Measurements from ENCODE around the gene FBXO15.

The FBXO15 gene

GRCh38 chr18:74123200-74123599, 24.4 kb downstream of the FBXO15 start:
- Histone ChIP-seq H3K4me3 (ENCODE audit: low read length in 2 of 2) (no peak overlapping the region), H3K9ac (ENCODE audit: low read depth, low read length, poor library complexity) (no peak overlapping the region), H3K9me3 (replicated peaks in 1 of 2; ENCODE audit: control insufficient read depth in 2 of 2, insufficient read depth in 1 of 2, low read depth in 1 of 2, low read length in 2 of 2) (no peaks in the 10 kb centered on the region), H3K4me2 (ENCODE audit: insufficient read depth, low read length, poor library complexity, severe bottlenecking) (no peak overlapping the region), H3K27ac (replicated peaks; ENCODE audit: low read length) (no peak overlapping the region), H3K36me3 (replicated peaks in 1 of 2; ENCODE audit: control insufficient read depth in 2 of 2, insufficient read depth in 2 of 2, low read length in 2 of 2) (no peaks in the 10 kb centered on the region), H3K18ac (ENCODE audit: low read length) (no peak overlapping the region), H2AFZ (ENCODE audit: low read length) (no peak overlapping the region), H3K4me1 (ENCODE audit: control insufficient read depth in 2 of 2, insufficient read depth in 1 of 2, low read depth in 1 of 2, low read length in 2 of 2) (peaks cover 6 to 10% of the 10 kb centered on the region in 2 donors), H4K91ac (ENCODE audit: low read depth, low read length, poor library complexity) (no peak overlapping the region), H2BK5ac (ENCODE audit: low read length) (no peak overlapping the region), H3K23ac (ENCODE audit: low read depth, low read length, poor library complexity) (no peak overlapping the region), H3K14ac (ENCODE audit: low read length) (no peak overlapping the region), H4K8ac (ENCODE audit: low read depth, low read length) (no peak overlapping the region), H2BK120ac (ENCODE audit: low read depth, low read length) (no peak overlapping the region), H2BK15ac (ENCODE audit: low read length) (no peak overlapping the region), H2AK5ac (ENCODE audit: low read depth, low read length) (no peak overlapping the region), H2BK12ac (ENCODE audit: low read length) (no peak overlapping the region), H3K27me3 (ENCODE audit: control insufficient read depth in 3 of 3, insufficient read depth in 3 of 3, low read depth in 1 of 3, low read length in 3 of 3) (no peaks in the 10 kb centered on the region), H3K4ac (ENCODE audit: low read length) (no peak overlapping the region), H3K79me1 (ENCODE audit: low read depth, low read length) (no peaks in the 10 kb centered on the region)
- WGBS, 2 donors (ENCODE audit: extremely low coverage in 2 of 2, insufficient read length in 2 of 2, insufficient replicate concordance in 1 of 2) = no CpG with 5 or more reads among the region's 6 CpGs
- no peak for DNase-seq (ENCODE audit: low spot score)

- no peak overlapping the region for H3K23ac ChIP-seq (ENCODE audit: low read depth, low read length, poor library complexity)
- H3K4me3 ChIP-seq (ENCODE audit: low read length in 2 of 2) = no peak overlapping the region
- no CpG with 5 or more reads among the region's 9 CpGs for WGBS, 2 donors (ENCODE audit: extremely low coverage in 2 of 2, insufficient read length in 2 of 2, insufficient replicate concordance in 1 of 2)
- H3K4ac ChIP-seq (ENCODE audit: low read length) = no peak overlapping the region
- H3K79me1 ChIP-seq (ENCODE audit: low read depth, low read length) = no peaks in the 10 kb centered on the region
- H3K9ac ChIP-seq (ENCODE audit: low read depth, low read length, poor library complexity) = no peak overlapping the region
- H2BK120ac ChIP-seq (ENCODE audit: low read depth, low read length) = no peak overlapping the region
- H4K8ac ChIP-seq (ENCODE audit: low read depth, low read length) = no peak overlapping the region
- no peak overlapping the region for H3K27ac ChIP-seq (replicated peaks; ENCODE audit: low read length)
- no peak overlapping the region for H2BK12ac ChIP-seq (ENCODE audit: low read length)
- no peak overlapping the region for H2BK5ac ChIP-seq (ENCODE audit: low read length)
- H2AK5ac ChIP-seq (ENCODE audit: low read depth, low read length) = no peak overlapping the region
- H2BK15ac ChIP-seq (ENCODE audit: low read length) = no peak overlapping the region
- no peaks in the 10 kb centered on the region for H3K36me3 ChIP-seq (replicated peaks in 1 of 2; ENCODE audit: control insufficient read depth in 2 of 2, insufficient read depth in 2 of 2, low read length in 2 of 2)
- H4K91ac ChIP-seq (ENCODE audit: low read depth, low read length, poor library complexity) = no peak overlapping the region
- no peaks in the 10 kb centered on the region for H3K27me3 ChIP-seq (ENCODE audit: control insufficient read depth in 3 of 3, insufficient read depth in 3 of 3, low read depth in 1 of 3, low read length in 3 of 3)
- no peak for DNase-seq (ENCODE audit: low spot score)
- peaks cover 6 to 9% of the 10 kb centered on the region in 2 donors for H3K4me1 ChIP-seq (ENCODE audit: control insufficient read depth in 2 of 2, insufficient read depth in 1 of 2, low read depth in 1 of 2, low read length in 2 of 2)
- no peak overlapping the region for H3K14ac ChIP-seq (ENCODE audit: low read length)
- peak overlapping the region; percentile 65 for H2AFZ ChIP-seq (ENCODE audit: low read length)
- H3K18ac ChIP-seq (ENCODE audit: low read length) = no peak overlapping the region
- H3K9me3 ChIP-seq (replicated peaks in 1 of 2; ENCODE audit: control insufficient read depth in 2 of 2, insufficient read depth in 1 of 2, low read depth in 1 of 2, low read length in 2 of 2) = peaks cover 2 to 9% of the 10 kb centered on the region in 2 donors
- no peak overlapping the region for H3K4me2 ChIP-seq (ENCODE audit: insufficient read depth, low read length, poor library complexity, severe bottlenecking)
Observed at GRCh38 chr18:74116633-74117554, 30.7 kb downstream of the FBXO15 start.

- H3K18ac ChIP-seq (ENCODE audit: low read length) = no peak overlapping the region
- H2BK12ac ChIP-seq (ENCODE audit: low read length) = no peak overlapping the region
- DNase-seq (ENCODE audit: low spot score) = no peak
- H3K4me3 ChIP-seq (ENCODE audit: low read length in 2 of 2) = no peak overlapping the region
- H3K4me1 ChIP-seq (ENCODE audit: control insufficient read depth in 2 of 2, insufficient read depth in 1 of 2, low read depth in 1 of 2, low read length in 2 of 2) = peaks cover 6 to 9% of the 10 kb centered on the region in 2 donors
- peak overlapping the region; percentile 42 for H2AFZ ChIP-seq (ENCODE audit: low read length)
- no peak overlapping the region for H3K23ac ChIP-seq (ENCODE audit: low read depth, low read length, poor library complexity)
- no peaks in the 10 kb centered on the region for H3K79me1 ChIP-seq (ENCODE audit: low read depth, low read length)
- H4K8ac ChIP-seq (ENCODE audit: low read depth, low read length) = no peak overlapping the region
- no peak overlapping the region for H3K27ac ChIP-seq (replicated peaks; ENCODE audit: low read length)
- H3K4me2 ChIP-seq (ENCODE audit: insufficient read depth, low read length, poor library complexity, severe bottlenecking) = no peak overlapping the region
- no peaks in the 10 kb centered on the region for H3K27me3 ChIP-seq (ENCODE audit: control insufficient read depth in 3 of 3, insufficient read depth in 3 of 3, low read depth in 1 of 3, low read length in 3 of 3)
- H2BK15ac ChIP-seq (ENCODE audit: low read length) = no peak overlapping the region
- H3K14ac ChIP-seq (ENCODE audit: low read length) = no peak overlapping the region
- H3K4ac ChIP-seq (ENCODE audit: low read length) = no peak overlapping the region
- H2AK5ac ChIP-seq (ENCODE audit: low read depth, low read length) = no peak overlapping the region
- H3K36me3 ChIP-seq (replicated peaks in 1 of 2; ENCODE audit: control insufficient read depth in 2 of 2, insufficient read depth in 2 of 2, low read length in 2 of 2) = no peaks in the 10 kb centered on the region
- H3K9ac ChIP-seq (ENCODE audit: low read depth, low read length, poor library complexity) = no peak overlapping the region
- H4K91ac ChIP-seq (ENCODE audit: low read depth, low read length, poor library complexity) = no peak overlapping the region
- no CpG with 5 or more reads among the region's 4 CpGs for WGBS, 2 donors (ENCODE audit: extremely low coverage in 2 of 2, insufficient read length in 2 of 2, insufficient replicate concordance in 1 of 2)
- no peak overlapping the region for H2BK5ac ChIP-seq (ENCODE audit: low read length)
- peaks cover 2 to 9% of the 10 kb centered on the region in 2 donors for H3K9me3 ChIP-seq (replicated peaks in 1 of 2; ENCODE audit: control insufficient read depth in 2 of 2, insufficient read depth in 1 of 2, low read depth in 1 of 2, low read length in 2 of 2)
- H2BK120ac ChIP-seq (ENCODE audit: low read depth, low read length) = no peak overlapping the region
Observed at GRCh38 chr18:74115046-74115445, 32.6 kb downstream of the FBXO15 start.

- Histone ChIP-seq H3K79me1 (ENCODE audit: low read depth, low read length) (no peaks in the 10 kb centered on the region), H4K8ac (ENCODE audit: low read depth, low read length) (no peak overlapping the region), H3K4me2 (ENCODE audit: insufficient read depth, low read length, poor library complexity, severe bottlenecking) (no peak overlapping the region), H2AFZ (ENCODE audit: low read length) (peak overlapping the region; percentile 42), H3K23ac (ENCODE audit: low read depth, low read length, poor library complexity) (no peak overlapping the region), H4K91ac (ENCODE audit: low read depth, low read length, poor library complexity) (no peak overlapping the region), H3K27me3 (ENCODE audit: control insufficient read depth in 3 of 3, insufficient read depth in 3 of 3, low read depth in 1 of 3, low read length in 3 of 3) (no peaks in the 10 kb centered on the region), H3K14ac (ENCODE audit: low read length) (no peak overlapping the region), H3K9me3 (replicated peaks in 1 of 2; ENCODE audit: control insufficient read depth in 2 of 2, insufficient read depth in 1 of 2, low read depth in 1 of 2, low read length in 2 of 2) (peaks cover 2 to 9% of the 10 kb centered on the region in 2 donors), H3K27ac (replicated peaks; ENCODE audit: low read length) (no peak overlapping the region), H2BK120ac (ENCODE audit: low read depth, low read length) (no peak overlapping the region), H2BK5ac (ENCODE audit: low read length) (no peak overlapping the region), H3K4me3 (ENCODE audit: low read length in 2 of 2) (no peak overlapping the region), H2BK12ac (ENCODE audit: low read length) (no peak overlapping the region), H3K4ac (ENCODE audit: low read length) (no peak overlapping the region), H2BK15ac (ENCODE audit: low read length) (no peak overlapping the region), H2AK5ac (ENCODE audit: low read depth, low read length) (no peak overlapping the region), H3K9ac (ENCODE audit: low read depth, low read length, poor library complexity) (no peak overlapping the region), H3K4me1 (ENCODE audit: control insufficient read depth in 2 of 2, insufficient read depth in 1 of 2, low read depth in 1 of 2, low read length in 2 of 2) (peaks cover 6 to 9% of the 10 kb centered on the region in 2 donors), H3K36me3 (replicated peaks in 1 of 2; ENCODE audit: control insufficient read depth in 2 of 2, insufficient read depth in 2 of 2, low read length in 2 of 2) (no peaks in the 10 kb centered on the region), H3K18ac (ENCODE audit: low read length) (no peak overlapping the region)
- no CpG with 5 or more reads among the region's 1 CpG for WGBS, 2 donors (ENCODE audit: extremely low coverage in 2 of 2, insufficient read length in 2 of 2, insufficient replicate concordance in 1 of 2)
- DNase-seq (ENCODE audit: low spot score) = peak; percentile 29
Observed at GRCh38 chr18:74114116-74114515, 33.5 kb downstream of the FBXO15 start.

Data from neuronal stem cell (in vitro differentiated cells).